ENCODE measurements around the gene GINS3.

GINS3 gene

GRCh38 chr16:58417600-58417999 lies 25.3 kb downstream of the GINS3 start:
- no peak for DNase-seq (ENCODE audit: low read depth)
- no peak overlapping the region for H3K4me3 ChIP-seq (ENCODE audit: low read depth, low read length)
- no peak for TF ChIP-seq CTCF (IDR thresholded peaks at IDR 0.05; ENCODE audit: control insufficient read depth, extremely low read depth, insufficient read depth)

GRCh38 chr16:58418026-58418425 lies 25.8 kb downstream of the GINS3 start:
- no peak for DNase-seq (ENCODE audit: low read depth)
- H3K4me3 ChIP-seq (ENCODE audit: low read depth, low read length) = no peak overlapping the region
- TF ChIP-seq CTCF (IDR thresholded peaks at IDR 0.05; ENCODE audit: control insufficient read depth, extremely low read depth, insufficient read depth) = no peak

- DNase-seq (ENCODE audit: low read depth) = no peak
- no peak for TF ChIP-seq CTCF (IDR thresholded peaks at IDR 0.05; ENCODE audit: control insufficient read depth, extremely low read depth, insufficient read depth)
- no peak overlapping the region for H3K4me3 ChIP-seq (ENCODE audit: low read depth, low read length)
Measured at GRCh38 chr16:58418601-58419000, 26.3 kb downstream of the GINS3 start.

- no peak overlapping the region for H3K4me3 ChIP-seq (ENCODE audit: low read depth, low read length)
- no peak for TF ChIP-seq CTCF (IDR thresholded peaks at IDR 0.05; ENCODE audit: control insufficient read depth, extremely low read depth, insufficient read depth)
- no peak for DNase-seq (ENCODE audit: low read depth)
Measured at GRCh38 chr16:58419241-58419990, 27.1 kb downstream of the GINS3 start.

GRCh38 chr16:58421059-58421458 lies 28.8 kb downstream of the GINS3 start:
- no peak for DNase-seq (ENCODE audit: low read depth)
- TF ChIP-seq CTCF (IDR thresholded peaks at IDR 0.05; ENCODE audit: control insufficient read depth, extremely low read depth, insufficient read depth) = no peak
- H3K4me3 ChIP-seq (ENCODE audit: low read depth, low read length) = no peak overlapping the region

GRCh38 chr16:58421529-58421928 lies 29.3 kb downstream of the GINS3 start:
- no peak overlapping the region for H3K4me3 ChIP-seq (ENCODE audit: low read depth, low read length)
- no peak for DNase-seq (ENCODE audit: low read depth)
- TF ChIP-seq CTCF (IDR thresholded peaks at IDR 0.05; ENCODE audit: control insufficient read depth, extremely low read depth, insufficient read depth) = no peak

GRCh38 chr16:58422809-58423208 lies 30.5 kb downstream of the GINS3 start:
- H3K4me3 ChIP-seq (ENCODE audit: low read depth, low read length) = no peak overlapping the region
- no peak for TF ChIP-seq CTCF (IDR thresholded peaks at IDR 0.05; ENCODE audit: control insufficient read depth, extremely low read depth, insufficient read depth)
- DNase-seq (ENCODE audit: low read depth) = no peak
